ENCODE results near the gene PPP1R14D.

Gene PPP1R14D

GRCh38 chr15:40870716-40871115, 42.2 kb upstream of the PPP1R14D start:
- no peaks in the 10 kb centered on the region for H3K27me3 ChIP-seq (ENCODE audit: low read length)
- H3K9me3 ChIP-seq (ENCODE audit: insufficient read depth, low read length) = no peaks in the 10 kb centered on the region
- H3K36me3 ChIP-seq (ENCODE audit: low read length) = no peaks in the 10 kb centered on the region
- H3K4me2 ChIP-seq (ENCODE audit: low read depth, low read length, poor library complexity, severe bottlenecking) = no peak overlapping the region
- TF ChIP-seq EZH2phosphoT487 (conservative IDR thresholded peaks at IDR 0.05; ENCODE audit: low read length) = no peak
- no peak for TF ChIP-seq CTCF (IDR thresholded peaks at IDR 0.05; ENCODE audit: insufficient read depth, low read length, poor library complexity, severe bottlenecking)
- H3K4me3 ChIP-seq (ENCODE audit: insufficient read depth, low read length, poor library complexity, severe bottlenecking) = no peak overlapping the region
- H4K20me1 ChIP-seq (ENCODE audit: low read depth, low read length) = no peaks in the 10 kb centered on the region
- H2AFZ ChIP-seq (ENCODE audit: low read depth, low read length, severe bottlenecking) = no peak overlapping the region
- no peaks in the 10 kb centered on the region for H3K9me2 ChIP-seq (replicated peaks; ENCODE audit: insufficient read depth, low read length)
- no peak overlapping the region for H3K9ac ChIP-seq (ENCODE audit: low read length)
- H3K27ac ChIP-seq (ENCODE audit: low read depth, low read length) = no peak overlapping the region
- H3F3A ChIP-seq (ENCODE audit: insufficient read depth) = no peaks in the 10 kb centered on the region
- no peaks in the 10 kb centered on the region for H3K79me2 ChIP-seq (ENCODE audit: insufficient read depth, low read length)

- no peak overlapping the region for H3K9ac ChIP-seq (ENCODE audit: low read length)
- no peak overlapping the region for H3K4me2 ChIP-seq (ENCODE audit: low read depth, low read length, poor library complexity, severe bottlenecking)
- H3K9me2 ChIP-seq (replicated peaks; ENCODE audit: insufficient read depth, low read length) = no peaks in the 10 kb centered on the region
- no peaks in the 10 kb centered on the region for H3K27me3 ChIP-seq (ENCODE audit: low read length)
- no peak overlapping the region for H3K4me3 ChIP-seq (ENCODE audit: insufficient read depth, low read length, poor library complexity, severe bottlenecking)
- H4K20me1 ChIP-seq (ENCODE audit: low read depth, low read length) = no peaks in the 10 kb centered on the region
- no peaks in the 10 kb centered on the region for H3K79me2 ChIP-seq (ENCODE audit: insufficient read depth, low read length)
- no peak for TF ChIP-seq CTCF (IDR thresholded peaks at IDR 0.05; ENCODE audit: insufficient read depth, low read length, poor library complexity, severe bottlenecking)
- no peaks in the 10 kb centered on the region for H3K36me3 ChIP-seq (ENCODE audit: low read length)
- no peaks in the 10 kb centered on the region for H3K9me3 ChIP-seq (ENCODE audit: insufficient read depth, low read length)
- H2AFZ ChIP-seq (ENCODE audit: low read depth, low read length, severe bottlenecking) = no peak overlapping the region
- H3F3A ChIP-seq (ENCODE audit: insufficient read depth) = no peaks in the 10 kb centered on the region
- H3K27ac ChIP-seq (ENCODE audit: low read depth, low read length) = no peak overlapping the region
These were observed 41.2 kb upstream of the PPP1R14D start for GRCh38 chr15:40869686-40870085.

- Histone ChIP-seq H3K79me2 (ENCODE audit: insufficient read depth, low read length) (no peaks in the 10 kb centered on the region), H3K9me3 (ENCODE audit: insufficient read depth, low read length) (no peaks in the 10 kb centered on the region), H3K4me3 (ENCODE audit: insufficient read depth, low read length, poor library complexity, severe bottlenecking) (no peak overlapping the region), H3K4me2 (ENCODE audit: low read depth, low read length, poor library complexity, severe bottlenecking) (no peak overlapping the region), H3K9ac (ENCODE audit: low read length) (no peak overlapping the region), H3K36me3 (ENCODE audit: low read length) (no peaks in the 10 kb centered on the region), H3K27me3 (ENCODE audit: low read length) (no peaks in the 10 kb centered on the region), H2AFZ (ENCODE audit: low read depth, low read length, severe bottlenecking) (no peak overlapping the region), H3F3A (ENCODE audit: insufficient read depth) (no peaks in the 10 kb centered on the region), H3K27ac (ENCODE audit: low read depth, low read length) (no peak overlapping the region), H4K20me1 (ENCODE audit: low read depth, low read length) (no peaks in the 10 kb centered on the region), H3K9me2 (replicated peaks; ENCODE audit: insufficient read depth, low read length) (no peaks in the 10 kb centered on the region)
- TF ChIP-seq EZH2phosphoT487 (conservative IDR thresholded peaks at IDR 0.05; ENCODE audit: low read length) (no peak), CTCF (IDR thresholded peaks at IDR 0.05; ENCODE audit: insufficient read depth, low read length, poor library complexity, severe bottlenecking) (no peak)
These were observed 38.7 kb upstream of the PPP1R14D start for GRCh38 chr15:40867199-40867598.

All from SU-DHL-6 (cell line).